HG03439 (cell line): ENCODE results near the gene ZNF746.
"Not testable (repeated sequence)": the region's sequence is repeated elsewhere in the genome, so short reads cannot be mapped to it uniquely, and the experiment has no call there.

Experiments used
- ATAC-seq: cut with Tn5 transposase; IDR thresholded peaks from one replicate; pipeline ENCODE4 v1.9.1; 2021; ENCODE audit warnings: mild to moderate bottlenecking, moderate library complexity; ENCODE audit not compliant: unreplicated experiment

Gene ZNF746

DNA sequence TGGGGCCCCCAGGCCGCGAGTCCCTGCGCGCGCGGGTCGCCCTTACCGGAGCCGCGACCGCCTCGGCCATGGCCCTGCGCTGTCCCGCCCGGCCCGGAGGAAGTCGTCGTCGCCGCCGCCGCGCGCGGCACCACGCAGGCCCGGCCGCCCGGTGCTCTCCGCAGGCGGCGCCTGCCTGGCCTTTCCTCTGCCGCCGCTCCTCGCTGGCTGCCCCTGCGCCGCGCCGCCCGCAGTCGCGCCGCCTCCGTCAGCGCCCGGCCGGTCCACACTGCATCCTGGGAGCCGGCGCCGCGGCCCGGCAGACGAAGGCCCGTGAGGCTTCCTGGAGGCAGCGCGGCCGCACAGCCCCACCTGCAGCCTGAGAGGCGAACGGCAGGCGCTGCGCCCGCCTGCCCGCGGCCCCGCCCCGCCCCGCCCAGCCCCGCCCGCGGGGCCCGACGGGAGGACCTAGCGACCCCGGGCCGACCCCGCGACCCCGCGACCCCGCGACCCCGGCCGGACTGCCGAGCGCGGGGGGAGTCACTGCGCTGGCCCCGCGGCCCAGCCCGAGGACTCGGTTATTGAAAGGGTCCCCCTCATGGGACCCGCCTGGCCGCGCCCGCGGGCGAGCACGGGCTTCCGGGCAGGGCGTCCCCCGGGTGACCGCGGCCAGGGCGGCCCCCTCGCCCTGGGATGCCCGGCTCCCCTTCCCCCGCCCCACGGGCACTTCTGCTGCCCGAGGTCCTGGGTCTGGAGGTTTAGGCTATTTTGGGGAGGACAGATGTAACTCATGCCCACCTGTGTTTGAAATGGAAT lies at the start of gene ZNF746:
TSS of gene ZNF746 (minus strand) at position 343 of the 795 bp plus-strand sequence. CDS start at position 70, 273 bp downstream.
- ATAC-seq, result peak; percentile 94

DNA sequence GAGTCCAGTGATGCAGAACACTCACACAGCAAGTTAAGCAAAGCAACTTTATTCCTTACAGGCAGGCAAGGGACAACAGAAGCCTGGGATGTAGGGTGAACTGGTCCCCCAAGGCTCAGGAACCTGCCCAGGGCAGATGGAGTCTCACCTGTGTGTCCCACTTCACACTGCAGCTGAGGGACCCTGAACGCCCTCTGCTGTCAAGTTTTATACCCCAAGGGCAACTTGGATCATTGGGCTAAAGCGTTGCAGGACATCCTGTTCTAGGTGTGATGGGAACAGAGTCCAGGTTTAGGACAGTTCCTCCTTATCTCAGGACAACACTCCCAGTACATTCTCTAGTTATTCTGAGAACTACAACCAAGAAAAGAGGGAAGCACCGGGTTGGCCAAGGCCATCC lies 49.5 kb upstream of the ZNF746 start:
- no peak for ATAC-seq

DNA sequence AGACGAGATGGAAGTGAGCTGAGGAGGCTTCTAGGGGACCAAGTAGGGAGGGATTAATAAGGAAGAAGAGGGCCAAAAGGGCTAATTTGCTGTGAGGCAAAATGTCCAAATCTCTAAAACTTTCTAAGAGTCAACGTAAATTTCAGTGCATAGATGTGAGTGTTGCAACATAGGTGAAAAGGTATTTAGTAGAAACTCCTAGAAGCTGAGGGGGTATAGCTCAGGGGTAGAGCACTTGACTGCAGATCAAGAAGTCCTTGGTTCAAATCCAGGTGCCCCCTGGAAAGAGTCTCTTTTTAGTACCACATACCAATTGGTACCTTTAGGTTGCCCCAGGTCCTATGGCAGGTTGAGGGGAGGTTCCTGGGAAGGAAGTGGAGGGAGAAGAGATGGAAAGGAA lies 48.7 kb upstream of the ZNF746 start:
- ATAC-seq, result no peak

DNA sequence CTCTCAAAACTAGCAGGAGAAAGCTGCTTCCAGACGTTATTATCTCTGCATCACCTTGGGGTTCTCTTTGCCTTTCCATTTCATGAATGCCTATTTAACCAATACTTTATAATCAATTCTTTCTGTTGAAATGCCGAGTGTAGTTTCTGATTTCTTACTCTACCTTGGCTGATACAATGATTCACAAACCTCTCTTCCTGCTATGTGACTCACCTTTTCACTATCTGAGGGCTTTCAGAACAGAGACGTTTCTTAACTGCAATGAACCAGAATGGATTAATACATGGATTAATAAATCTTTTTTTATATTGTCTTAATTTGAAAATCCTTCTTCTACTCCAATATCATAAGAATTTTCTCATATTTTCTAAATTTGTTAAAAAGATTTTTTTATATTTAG lies 46.4 kb upstream of the ZNF746 start:
- no peak for ATAC-seq

DNA sequence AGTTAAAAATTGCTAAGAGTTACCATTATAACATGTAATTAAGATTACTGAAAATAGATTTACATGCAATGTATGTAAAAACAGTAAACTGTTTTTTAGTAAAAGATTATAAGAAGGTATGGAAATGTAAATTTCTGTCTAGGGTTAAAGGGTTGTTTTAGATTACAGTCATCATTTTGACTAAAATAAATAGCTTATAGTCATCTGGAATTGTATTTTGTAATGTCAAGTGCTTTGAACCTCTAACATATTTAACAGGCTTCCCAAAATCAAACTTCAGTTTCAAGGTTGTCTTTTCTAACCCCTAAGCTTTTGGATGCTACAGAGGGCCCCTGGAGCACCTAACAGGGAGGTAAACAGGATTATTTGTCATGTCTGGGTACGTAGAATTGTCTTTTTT lies 35.0 kb upstream of the ZNF746 start:
- no peak for ATAC-seq

DNA sequence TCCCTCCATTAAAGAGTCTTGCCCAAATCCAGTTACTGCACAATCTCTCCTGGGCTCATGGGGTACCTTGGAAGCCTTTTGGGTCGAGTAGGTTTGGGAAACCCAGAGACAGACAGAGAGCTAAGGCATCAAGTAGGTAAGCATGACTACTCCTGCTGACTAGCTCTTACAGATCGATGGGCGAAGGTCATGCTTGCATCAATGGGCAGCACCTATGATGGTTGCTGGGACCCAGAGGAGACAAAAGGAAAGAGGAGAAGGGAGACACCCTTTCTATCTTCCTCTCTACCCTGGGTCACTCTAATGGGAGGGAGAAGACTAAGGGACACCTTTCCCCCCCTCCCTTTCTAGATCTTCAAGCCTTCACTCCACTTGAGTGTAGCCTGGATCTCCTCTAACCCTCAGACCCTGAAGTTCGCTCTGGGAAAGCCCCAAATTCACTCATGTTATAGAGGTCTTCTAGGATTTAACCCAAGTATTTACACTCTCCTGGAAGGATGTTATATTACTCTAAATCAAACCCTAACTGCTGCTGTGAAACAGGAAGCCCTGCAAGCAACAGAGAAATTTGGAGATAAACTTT lies 31.6 kb upstream of the ZNF746 start:
- ATAC-seq, result no peak

DNA sequence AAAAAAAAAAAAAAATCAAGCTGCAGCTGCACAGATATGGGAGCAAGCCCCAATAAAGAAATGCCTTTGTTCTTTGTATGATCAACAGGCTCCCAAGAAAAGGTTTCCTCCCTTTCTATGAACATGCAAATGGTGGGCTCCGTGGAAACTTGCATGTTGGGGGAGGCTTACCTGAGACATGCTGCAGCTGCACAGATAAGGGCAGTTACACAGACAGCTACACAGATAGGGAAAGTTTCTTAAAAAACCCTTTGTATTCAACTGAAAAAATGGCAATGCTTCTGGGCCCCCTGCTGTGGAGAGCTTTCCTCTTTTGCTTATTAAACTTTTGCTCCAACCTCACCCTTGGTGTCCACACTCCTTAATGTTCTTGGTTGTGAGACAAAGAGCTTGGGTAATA lies 29.8 kb upstream of the ZNF746 start:
- no peak for ATAC-seq

DNA sequence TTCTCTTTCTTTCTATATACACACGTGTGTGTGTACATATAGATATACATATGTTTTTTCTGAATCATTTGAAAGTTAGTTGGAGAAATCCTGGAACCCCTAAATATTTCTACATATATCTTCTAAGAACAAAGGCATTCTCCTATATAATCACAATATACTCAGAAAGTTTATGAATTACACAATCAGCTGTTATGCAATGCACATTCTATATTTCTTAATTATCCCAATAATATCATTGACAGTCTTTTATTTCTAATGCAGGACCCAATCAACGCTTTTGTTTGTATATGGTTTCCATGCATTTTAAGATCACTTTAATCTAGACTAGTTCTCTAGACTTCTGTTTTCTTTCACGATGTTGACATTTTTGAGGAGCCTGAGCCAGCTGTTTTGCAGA lies 27.7 kb upstream of the ZNF746 start:
- ATAC-seq, result no peak

DNA sequence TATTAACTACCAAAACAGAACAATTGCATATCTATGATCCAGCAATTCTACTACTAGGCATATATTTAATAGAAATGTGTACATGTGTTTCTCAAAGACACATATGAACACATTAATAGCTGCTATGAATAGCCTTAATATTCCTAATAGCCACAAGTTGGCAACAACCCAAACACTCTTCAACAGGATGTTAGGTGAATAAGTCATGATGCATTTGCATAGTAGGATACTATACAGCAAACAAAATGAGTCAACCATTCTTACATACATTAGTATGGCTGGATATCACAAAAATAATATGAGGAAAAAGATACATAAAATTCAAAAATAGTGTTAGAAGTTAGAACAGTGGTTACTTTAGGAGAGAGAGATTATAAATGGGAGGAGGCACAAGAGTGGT lies 26.8 kb upstream of the ZNF746 start:
- no peak for ATAC-seq

DNA sequence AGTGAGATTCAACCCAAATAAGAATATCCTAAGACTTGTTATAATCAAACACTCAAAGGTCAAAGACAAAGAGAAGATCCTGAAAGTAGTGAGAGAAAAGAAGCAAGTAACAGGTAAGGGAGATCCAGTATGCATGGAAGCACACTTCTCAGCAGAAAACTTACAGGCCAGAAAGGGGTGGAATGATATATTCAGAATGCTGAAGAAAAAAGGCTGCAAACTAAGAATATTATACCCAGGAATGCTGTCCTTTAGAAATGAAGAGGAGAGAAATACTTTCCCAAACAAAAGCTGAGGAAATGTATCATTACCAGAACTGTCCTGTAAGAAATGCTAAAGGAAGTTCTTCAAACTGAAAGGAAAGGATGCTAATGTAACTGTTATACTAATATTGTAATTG lies 12.6 kb upstream of the ZNF746 start:
- no peak for ATAC-seq

DNA sequence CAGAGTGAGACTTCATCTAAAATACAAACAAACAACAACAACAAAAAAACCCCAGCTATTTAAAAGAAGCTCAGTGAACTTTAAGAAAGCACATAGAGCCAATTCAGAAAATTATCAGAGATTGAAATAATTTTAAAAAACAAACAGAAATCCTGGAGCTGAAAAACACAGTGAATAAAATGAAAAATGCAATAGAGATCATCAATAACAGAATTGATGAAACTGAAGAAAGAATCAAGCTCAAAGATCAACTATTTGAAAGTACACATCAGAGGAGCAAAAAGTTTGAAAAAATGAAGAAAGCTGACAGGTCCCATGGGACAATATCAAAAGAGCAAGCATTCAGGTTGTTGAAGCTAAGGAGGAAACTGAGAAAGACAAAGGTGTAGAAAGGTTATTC lies 12.2 kb upstream of the ZNF746 start:
- ATAC-seq, result no peak

DNA sequence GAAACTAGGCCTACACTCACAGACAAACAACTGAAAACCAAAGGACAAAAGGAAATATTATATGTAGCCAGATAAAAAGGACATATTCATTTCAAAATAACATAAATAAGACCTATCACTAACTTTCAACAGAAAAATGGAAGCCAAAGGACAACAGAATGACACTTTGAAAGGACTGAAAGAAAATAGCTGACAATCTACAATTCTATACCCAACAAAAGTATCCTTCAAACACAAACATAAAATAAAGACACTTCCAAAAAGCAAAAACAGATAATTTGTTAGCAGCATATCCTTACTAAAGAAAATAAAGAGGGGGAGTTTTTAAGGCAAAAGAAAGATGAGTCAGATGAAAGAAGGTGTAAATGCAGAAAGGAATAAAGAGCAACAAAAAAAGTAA lies 7.9 kb upstream of the ZNF746 start:
- no peak for ATAC-seq

DNA sequence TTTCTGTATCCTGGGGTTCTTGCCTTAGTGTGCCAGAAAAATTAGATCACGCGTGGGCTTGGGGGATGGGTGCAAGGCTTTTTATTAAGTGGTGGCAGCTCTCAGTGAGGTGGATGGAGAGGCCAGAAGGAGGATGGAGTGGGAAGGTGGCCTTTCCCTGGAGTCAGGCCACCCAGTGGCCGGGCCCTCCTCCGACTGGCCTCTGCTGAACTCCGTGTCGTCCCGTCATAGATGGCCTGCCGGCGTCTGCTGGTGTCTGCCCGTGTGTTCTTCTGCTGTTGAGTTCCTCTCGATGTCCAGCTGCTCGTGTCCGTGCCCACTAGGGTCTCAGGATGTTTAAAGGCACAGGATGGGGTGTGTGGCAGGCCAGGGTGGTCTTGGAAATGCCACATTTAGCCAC lies 4.0 kb upstream of the ZNF746 start:
- no peak for ATAC-seq

DNA sequence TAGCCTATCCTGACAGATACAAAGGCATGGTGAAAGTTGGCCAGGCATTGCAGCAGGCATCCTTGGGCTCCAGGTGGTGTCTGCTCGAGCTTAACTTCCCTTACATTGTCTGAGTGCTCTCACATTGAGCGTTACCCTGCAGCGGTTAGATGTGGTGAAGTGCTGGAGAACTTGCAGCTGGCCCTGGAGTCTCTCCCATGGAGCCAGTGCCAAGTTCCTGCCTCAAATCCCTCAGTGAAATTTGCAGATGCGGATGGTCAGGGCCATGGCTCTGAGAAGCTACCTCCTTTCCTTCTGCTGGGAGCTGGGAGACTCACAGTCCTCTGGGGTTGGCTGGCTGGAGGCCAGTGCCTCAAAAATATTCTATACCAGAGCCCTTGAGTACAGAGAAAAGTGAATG lies 3.3 kb upstream of the ZNF746 start:
- no peak for ATAC-seq

DNA sequence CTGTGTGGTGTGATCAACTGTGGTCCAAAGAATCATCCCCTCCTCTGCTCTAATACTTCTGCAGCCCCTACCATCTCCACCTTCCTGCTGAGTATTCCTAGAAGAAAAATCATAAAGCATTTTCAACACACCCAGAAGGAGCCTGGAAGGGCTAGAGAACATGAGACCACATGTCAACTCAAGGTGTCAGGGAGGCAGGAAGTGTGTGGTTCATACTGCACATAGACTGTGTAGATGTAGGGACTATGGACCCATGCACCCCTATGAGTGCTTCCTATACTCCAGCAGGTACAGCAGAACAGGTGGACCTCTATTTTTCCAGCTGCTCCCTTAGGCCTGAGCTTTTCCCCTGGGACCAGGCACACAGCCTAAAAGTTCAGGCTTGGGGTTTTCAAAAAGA lies 2.6 kb upstream of the ZNF746 start:
- ATAC-seq, result no peak

DNA sequence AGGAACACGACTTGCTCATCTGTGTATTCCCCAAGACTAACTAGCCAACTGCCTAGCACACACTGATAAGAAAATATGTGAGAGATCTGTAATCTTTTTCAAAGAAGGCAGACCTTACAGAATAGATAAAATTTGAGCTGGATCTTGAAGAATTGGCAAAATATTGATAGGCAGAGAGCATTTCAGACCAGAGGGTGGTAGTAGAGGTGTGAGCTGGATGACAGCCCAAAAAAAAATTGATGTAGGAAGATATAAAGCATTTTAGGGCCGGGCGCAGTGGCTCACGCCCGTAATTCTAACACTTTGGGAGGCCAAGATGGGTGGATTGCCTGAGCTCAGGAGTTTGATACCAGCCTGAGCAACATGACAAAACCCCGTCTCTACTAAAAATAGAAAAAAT lies 1.2 kb upstream of the ZNF746 start:
- no peak for ATAC-seq

DNA sequence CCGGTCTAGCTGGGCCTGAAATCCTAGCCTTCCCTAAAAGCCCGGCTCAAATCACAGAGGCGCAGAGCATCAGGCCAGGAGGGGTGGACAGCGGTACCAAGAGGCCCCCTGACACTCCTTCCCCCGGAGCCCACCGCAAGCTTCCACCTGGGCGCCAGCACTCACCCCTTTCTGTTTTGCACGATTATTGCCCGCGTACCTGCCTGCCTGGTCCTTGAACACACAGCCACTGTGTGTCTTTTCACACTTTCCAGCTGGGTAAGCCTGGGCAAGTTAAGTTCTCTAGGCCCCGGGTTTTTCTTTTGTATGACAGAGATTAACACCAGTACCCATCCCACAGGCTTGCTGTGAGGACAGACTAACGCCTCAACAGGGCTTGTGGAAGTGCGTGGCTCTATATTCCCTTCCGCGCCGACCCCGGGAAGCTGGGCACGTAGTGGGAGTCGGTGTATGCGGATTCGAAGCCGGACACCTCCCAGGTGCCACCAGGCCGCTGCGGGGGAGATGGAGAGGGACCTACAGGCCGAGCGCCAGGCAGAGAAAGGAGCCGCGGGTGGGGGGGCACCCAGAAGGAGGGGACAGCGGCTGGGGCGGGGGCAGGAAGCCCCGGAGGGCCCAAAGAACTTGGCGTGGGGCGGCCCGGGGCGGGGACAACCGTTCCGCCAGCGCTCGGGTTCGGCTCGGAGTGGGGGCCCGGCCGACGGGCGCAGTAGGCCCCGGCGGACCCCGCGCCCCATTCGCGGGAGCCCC lies 792 bp downstream of the ZNF746 start:
- peak; percentile 29 for ATAC-seq

DNA sequence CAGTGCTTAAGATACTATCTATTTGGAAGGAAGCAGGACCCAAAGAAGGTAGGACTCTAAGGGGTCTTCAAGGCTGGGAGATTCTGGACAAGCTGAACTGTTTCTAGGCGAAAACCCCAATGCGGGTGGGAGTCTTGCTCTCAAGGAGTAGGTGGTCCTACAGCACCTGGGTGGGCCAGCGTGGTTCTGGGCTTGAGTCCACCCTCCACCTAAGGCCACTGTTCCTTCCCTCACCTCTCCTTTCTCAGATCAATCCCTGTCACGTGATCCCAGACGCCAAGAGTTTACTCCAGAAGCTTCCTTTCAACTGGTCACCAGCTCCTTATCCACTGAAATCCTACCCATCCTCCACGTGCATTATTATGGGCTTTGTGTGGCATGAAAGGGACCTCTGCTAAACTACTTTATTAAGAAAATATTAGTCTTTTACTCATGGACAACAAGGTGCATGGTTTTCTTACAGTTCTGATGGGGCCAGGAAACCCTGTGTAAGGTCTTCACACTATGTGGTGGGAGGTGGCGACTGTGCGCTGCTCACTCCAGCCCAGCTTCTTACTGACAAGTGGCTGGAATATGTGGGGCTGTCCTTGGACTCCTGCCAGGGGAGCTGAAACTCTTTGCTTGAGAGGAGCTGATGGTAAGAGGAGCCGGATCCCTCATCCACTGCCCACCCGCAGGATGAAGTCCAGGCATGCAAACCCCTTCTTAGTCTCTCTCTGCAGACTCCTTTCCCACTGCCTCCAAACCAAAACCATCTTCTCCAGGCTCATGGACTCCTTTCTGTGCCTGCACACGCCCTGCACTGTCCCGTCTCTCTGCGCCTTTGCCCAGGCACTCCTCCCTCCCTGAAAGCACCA lies 1.6 kb downstream of the ZNF746 start:
- no peak for ATAC-seq

DNA sequence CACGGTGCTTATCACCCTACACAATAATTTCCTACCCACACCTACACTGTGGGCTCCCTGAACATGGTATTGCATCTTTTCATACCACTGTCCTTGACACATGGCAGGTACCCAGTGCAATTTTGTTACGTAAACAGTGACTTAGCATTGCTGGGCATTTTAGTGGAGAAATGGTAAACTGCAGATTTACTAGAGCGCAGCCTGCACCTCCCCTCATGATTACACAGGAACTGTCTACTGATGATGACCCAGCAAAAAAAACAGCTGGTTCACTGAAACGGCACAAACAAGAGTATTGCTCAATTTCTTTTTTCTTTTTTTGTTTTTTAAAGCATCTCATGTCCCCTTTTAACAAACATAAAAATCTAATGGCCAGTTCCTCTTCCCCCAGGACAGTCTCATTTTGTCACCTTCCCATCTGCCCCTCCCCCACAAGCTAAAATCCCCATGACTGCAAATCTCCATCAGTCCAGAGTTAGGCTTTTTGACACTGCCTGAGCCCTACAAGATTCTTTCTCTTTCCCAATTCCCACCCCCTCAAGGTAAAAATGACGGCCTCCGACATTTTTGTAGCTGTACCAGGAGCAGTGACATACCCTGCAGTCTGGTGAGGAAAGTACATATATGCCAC lies 2.8 kb downstream of the ZNF746 start:
- no peak for ATAC-seq

DNA sequence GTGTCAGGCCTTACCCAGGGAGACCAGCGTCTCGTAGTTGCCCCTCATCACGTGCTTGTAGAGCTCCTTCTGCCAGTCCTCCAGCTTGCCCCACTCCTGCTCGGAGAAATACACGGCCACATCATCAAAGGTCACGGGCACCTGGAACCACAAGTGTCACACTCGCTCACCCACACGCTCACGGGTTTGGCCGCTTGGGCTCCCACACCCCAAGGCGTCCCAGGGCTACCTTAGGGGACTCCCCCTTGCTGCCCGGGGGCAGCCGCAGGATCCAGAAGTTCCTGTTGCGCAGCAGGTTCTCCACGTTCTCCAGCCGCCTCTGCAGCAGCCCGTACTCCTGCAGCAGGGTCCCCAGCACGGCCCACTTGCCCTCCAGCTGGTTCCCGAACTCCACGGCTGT lies 3.6 kb downstream of the ZNF746 start:
- ATAC-seq, result not testable (repeated sequence)

DNA sequence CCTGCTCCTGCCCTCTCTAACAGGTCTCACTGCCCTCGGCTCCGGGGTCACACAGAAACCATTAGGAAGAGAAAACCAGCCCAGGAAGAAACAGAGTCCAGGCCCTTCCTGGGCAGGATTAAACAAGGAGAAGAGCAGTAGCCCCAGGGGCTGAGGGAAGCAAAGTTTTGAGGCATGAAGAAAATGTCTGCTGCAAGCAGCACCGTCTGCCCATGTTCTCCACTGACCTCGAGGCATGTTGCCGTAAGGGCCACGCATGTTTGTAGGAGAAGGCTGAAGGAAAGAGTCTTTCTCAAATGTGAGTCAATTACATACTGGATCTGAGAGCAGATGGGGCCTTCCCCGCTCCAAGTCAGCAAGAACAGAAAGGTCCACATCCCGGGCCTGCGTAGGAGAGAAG lies 4.2 kb downstream of the ZNF746 start:
- no peak for ATAC-seq
